Activated CD8-positive, alpha-beta T cell treated with anti-CD3 and anti-CD28 coated beads for 36 hours (primary cell): Measurements from ENCODE around the gene WFDC1. TPM values are rescaled to one million over a fixed set of nuclear protein-coding genes. Genes with fewer than 3 reads are reported as not detected.

ENCODE experiments used
- ATAC-seq: fragments of 200-7000 bp; cut with Tn5 transposase; one replicate; pipeline ENCODE4 v1.10.0; 2021; ENCODE audit warnings: mild to moderate bottlenecking, moderate library complexity
- CTCF ChIA-PET: fragments of 350-600 bp; sonication (Branson Sonifier 250); formaldehyde crosslinking; loops from one replicate; lab custom pipeline; 2021; ENCODE audit warnings: antibody characterized with exemption; lab: Charles Lee
- POLR2A ChIA-PET: fragments of 350-600 bp; sonication (Branson Sonifier 250); formaldehyde crosslinking; loops from one replicate; lab custom pipeline; 2021; ENCODE audit warnings: antibody characterized with exemption; lab: Charles Lee
- DNase-seq: peaks from one replicate; pipeline ENCODE4 v3.0.0-alpha.2; 2020
- H3K27ac Mint-ChIP-seq: one replicate; pipeline ENCODE4 v1.8.0; 2021; ENCODE audit warnings: mild to moderate bottlenecking, mixed read lengths
- H3K27me3 Mint-ChIP-seq: one replicate; pipeline ENCODE4 v1.8.0; 2021; ENCODE audit warnings: mixed read lengths
- H3K36me3 Mint-ChIP-seq: one replicate; pipeline ENCODE4 v1.8.0; 2021; ENCODE audit warnings: low read depth, mixed read lengths
- H3K4me1 Mint-ChIP-seq: one replicate; pipeline ENCODE4 v1.8.0; 2021; ENCODE audit warnings: low read depth, mixed read lengths
- H3K4me3 Mint-ChIP-seq: one replicate; pipeline ENCODE4 v1.8.0; 2021; ENCODE audit warnings: mild to moderate bottlenecking, moderate library complexity, mixed read lengths
- H3K9me3 Mint-ChIP-seq: one replicate; pipeline ENCODE4 v1.8.0; 2021; ENCODE audit warnings: mixed read lengths
- intact Hi-C: fragments of 100-400 bp; cut with micrococcal nuclease; formaldehyde crosslinking; loops from one replicate; pipeline ENCODE4 v1.10.0; 2022
- total RNA-seq, 2 experiments: library from RNA; stranded (reverse); gene quantifications; one replicate each; pipeline ENCODE4 v1.2.3, GENCODE V29; 2021
- TF ChIP-seq, protein P1 (sequence below): fragments of 200-600 bp; IDR thresholded peaks from one replicate; pipeline ENCODE4 v1.8.0; 2022; ENCODE audit warnings: antibody characterized with exemption, mild to moderate bottlenecking

WFDC1 gene
- total RNA-seq, 2 experiments from 2014 or later, result not detected

DNA sequence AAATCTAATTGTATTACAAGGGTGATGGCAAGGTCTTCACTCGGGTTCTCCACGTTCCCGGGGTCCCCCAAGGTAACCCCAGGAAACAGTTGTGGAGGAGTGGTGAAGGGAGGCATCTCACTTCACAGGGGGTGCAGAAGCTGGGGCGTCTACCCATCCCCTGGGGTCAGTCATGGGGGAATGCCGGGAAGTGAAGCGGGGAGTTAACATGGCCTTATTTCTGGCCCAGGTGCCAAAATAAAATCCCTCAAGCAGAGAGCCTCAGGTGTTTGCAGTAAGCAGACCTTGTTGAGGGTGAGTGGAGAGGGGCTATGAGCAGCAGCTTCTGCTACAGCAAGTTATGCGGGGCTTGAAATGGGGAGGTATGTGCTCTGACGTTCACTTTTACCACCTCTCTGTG, 64.6 kb downstream of the WFDC1 start:
- H3K27ac Mint-ChIP-seq, result peak overlapping the region; percentile 84
- CTCF ChIA-PET, result no interaction called here
- H3K9me3 Mint-ChIP-seq, result no peaks in the 10 kb centered on the region
- intact Hi-C loops, result no loop called here
- DNase-seq (no peak), ATAC-seq (no peak)
- peaks cover 6% of the 10 kb centered on the region for H3K27me3 Mint-ChIP-seq
- H3K4me1 Mint-ChIP-seq, result peaks cover 31% of the 10 kb centered on the region
- POLR2A ChIA-PET, result no interaction called here
- H3K36me3 Mint-ChIP-seq, result no peaks in the 10 kb centered on the region
- no peak overlapping the region for H3K4me3 Mint-ChIP-seq
- TF ChIP-seq, protein P1, sequence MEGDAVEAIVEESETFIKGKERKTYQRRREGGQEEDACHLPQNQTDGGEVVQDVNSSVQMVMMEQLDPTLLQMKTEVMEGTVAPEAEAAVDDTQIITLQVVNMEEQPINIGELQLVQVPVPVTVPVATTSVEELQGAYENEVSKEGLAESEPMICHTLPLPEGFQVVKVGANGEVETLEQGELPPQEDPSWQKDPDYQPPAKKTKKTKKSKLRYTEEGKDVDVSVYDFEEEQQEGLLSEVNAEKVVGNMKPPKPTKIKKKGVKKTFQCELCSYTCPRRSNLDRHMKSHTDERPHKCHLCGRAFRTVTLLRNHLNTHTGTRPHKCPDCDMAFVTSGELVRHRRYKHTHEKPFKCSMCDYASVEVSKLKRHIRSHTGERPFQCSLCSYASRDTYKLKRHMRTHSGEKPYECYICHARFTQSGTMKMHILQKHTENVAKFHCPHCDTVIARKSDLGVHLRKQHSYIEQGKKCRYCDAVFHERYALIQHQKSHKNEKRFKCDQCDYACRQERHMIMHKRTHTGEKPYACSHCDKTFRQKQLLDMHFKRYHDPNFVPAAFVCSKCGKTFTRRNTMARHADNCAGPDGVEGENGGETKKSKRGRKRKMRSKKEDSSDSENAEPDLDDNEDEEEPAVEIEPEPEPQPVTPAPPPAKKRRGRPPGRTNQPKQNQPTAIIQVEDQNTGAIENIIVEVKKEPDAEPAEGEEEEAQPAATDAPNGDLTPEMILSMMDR, result no peak

GRCh38 chr16:84360170-84360569, 65.5 kb downstream of the WFDC1 start:
- TF ChIP-seq, protein P1, result no peak
- H3K4me1 Mint-ChIP-seq, result peaks cover 31% of the 10 kb centered on the region
- intact Hi-C loops, result no loop called here
- H3K27ac Mint-ChIP-seq, result peak overlapping the region; percentile 84
- ChIA-PET POLR2A (no interaction called here), CTCF (no interaction called here)
- H3K27me3 Mint-ChIP-seq, result peaks cover 8% of the 10 kb centered on the region
- H3K36me3 Mint-ChIP-seq, result no peaks in the 10 kb centered on the region
- peak; percentile 81 for ATAC-seq
- peak; percentile 87 for DNase-seq
- no peaks in the 10 kb centered on the region for H3K9me3 Mint-ChIP-seq
- peak overlapping the region; percentile 39 for H3K4me3 Mint-ChIP-seq

DNA sequence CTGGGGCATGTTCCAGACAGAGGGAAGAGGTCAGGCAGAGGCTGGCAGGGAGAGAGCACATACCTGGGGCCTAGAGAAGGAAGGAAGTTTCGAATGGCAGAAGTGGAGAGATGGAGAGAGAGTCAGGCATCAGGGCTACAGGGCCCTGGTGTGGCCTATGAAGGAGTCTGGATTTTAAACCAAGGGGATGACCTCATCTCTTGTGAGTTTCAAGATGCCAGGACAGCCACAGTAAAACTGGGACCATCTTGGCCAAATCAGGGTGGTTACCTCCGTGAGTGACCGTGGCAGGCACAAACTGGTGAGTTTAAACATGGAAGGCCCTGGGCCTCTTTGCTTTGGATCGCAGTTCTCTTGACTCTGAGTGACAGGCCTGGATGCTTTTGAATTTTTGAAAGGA, 66.1 kb downstream of the WFDC1 start:
- ATAC-seq (peak; percentile 13), DNase-seq (no peak)
- H3K4me3 Mint-ChIP-seq, result no peak overlapping the region
- peaks cover 31% of the 10 kb centered on the region for H3K4me1 Mint-ChIP-seq
- CTCF ChIA-PET, result no interaction called here
- POLR2A ChIA-PET, result no interaction called here
- H3K9me3 Mint-ChIP-seq, result no peaks in the 10 kb centered on the region
- TF ChIP-seq, protein P1, result no peak
- H3K27ac Mint-ChIP-seq, result peak overlapping the region; percentile 84
- intact Hi-C loops, result no loop called here
- H3K36me3 Mint-ChIP-seq, result no peaks in the 10 kb centered on the region
- H3K27me3 Mint-ChIP-seq, result peaks cover 8% of the 10 kb centered on the region

DNA sequence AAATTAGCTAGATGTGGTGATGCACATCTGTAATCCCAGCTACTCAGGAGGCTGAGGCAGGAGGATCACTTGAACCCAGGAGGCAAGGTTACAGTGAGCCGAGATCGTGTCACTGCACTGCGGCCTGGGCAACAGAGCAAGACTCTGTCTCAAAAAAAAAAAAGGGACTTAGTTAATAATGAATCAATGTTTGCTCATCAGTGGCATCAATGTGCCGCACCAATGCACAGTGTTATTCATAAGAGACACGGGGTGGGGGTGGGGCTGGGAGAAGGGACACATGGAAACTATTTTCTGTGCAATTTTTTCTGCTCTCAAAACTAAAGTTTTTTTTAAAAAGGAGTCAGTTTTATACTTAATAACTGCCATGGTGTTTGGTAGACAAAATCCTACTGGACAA, 66.9 kb downstream of the WFDC1 start:
- POLR2A ChIA-PET, result no interaction called here
- intact Hi-C loops, result no loop called here
- no peak for DNase-seq

DNA sequence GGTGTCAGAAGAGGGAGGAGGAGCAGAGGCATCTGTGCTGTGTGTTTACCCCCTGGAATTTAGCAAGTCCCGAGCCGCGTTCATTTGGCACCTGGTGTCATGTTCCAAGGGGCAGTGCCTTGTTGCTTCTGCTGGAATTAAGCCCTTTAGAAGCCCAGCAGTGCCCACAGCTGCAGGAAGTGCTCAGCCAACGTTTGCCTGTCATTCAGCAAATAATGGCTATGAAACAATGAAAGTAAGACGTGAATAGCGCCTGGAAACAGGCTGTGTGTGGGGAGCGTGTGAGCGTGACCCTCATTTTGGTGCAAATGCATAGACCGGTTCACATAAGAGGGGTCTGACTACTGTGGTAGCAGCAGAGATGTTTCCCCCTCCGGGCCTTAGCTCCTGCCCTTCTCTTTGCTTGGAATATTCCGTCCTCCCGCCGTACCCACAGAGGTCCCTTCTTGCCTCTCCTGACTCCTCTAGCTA, 67.8 kb downstream of the WFDC1 start:
- CTCF ChIA-PET, result no interaction called here

More for the DNA sequence above, 66.9 kb downstream of the WFDC1 start:
- CTCF ChIA-PET, result no interaction called here
- Mint-ChIP-seq H3K4me1 (peaks cover 31% of the 10 kb centered on the region), H3K27me3 (peaks cover 12% of the 10 kb centered on the region), H3K9me3 (no peaks in the 10 kb centered on the region), H3K4me3 (no peak overlapping the region), H3K27ac (no peak overlapping the region), H3K36me3 (no peaks in the 10 kb centered on the region)
- ATAC-seq, result no peak
- TF ChIP-seq, protein P1, result no peak

More for the DNA sequence above, 67.8 kb downstream of the WFDC1 start:
- no peaks in the 10 kb centered on the region for H3K36me3 Mint-ChIP-seq
- ATAC-seq (no peak), DNase-seq (no peak)
- H3K27ac Mint-ChIP-seq, result no peak overlapping the region
- no peaks in the 10 kb centered on the region for H3K9me3 Mint-ChIP-seq
- no peak overlapping the region for H3K4me3 Mint-ChIP-seq
- H3K27me3 Mint-ChIP-seq, result peaks cover 21% of the 10 kb centered on the region
- H3K4me1 Mint-ChIP-seq, result peaks cover 28% of the 10 kb centered on the region
- TF ChIP-seq, protein P1, result no peak
- intact Hi-C loops, result no loop called here
- POLR2A ChIA-PET, result no interaction called here
